GM12874 (cell line): Measurements from ENCODE around the gene RAB3C.

Source experiments
- CTCF ChIP-seq: IDR thresholded peaks from 2 replicates; pipeline ENCODE4 v1.5.1; 2011; ENCODE audit warnings: low read depth, mild to moderate bottlenecking, control low read depth, low read length, moderate library complexity; ENCODE audit not compliant: insufficient read depth

Gene RAB3C, protein sequence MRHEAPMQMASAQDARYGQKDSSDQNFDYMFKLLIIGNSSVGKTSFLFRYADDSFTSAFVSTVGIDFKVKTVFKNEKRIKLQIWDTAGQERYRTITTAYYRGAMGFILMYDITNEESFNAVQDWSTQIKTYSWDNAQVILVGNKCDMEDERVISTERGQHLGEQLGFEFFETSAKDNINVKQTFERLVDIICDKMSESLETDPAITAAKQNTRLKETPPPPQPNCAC

GRCh38 chr5:58582803-58583491, at the start of gene RAB3C:
RAB3C (plus strand) TSS chr5:58583075; CDS start chr5:58583209, 134 bp downstream.
- no peak for TF ChIP-seq CTCF

- no peak for TF ChIP-seq CTCF
These were observed 40.2 kb upstream of the RAB3C start for GRCh38 chr5:58542709-58543108.

GRCh38 chr5:58543723-58544122, 39.2 kb upstream of the RAB3C start:
- no peak for TF ChIP-seq CTCF

- TF ChIP-seq CTCF = no peak
These were observed 38.7 kb upstream of the RAB3C start for GRCh38 chr5:58544195-58544594.

DNA sequence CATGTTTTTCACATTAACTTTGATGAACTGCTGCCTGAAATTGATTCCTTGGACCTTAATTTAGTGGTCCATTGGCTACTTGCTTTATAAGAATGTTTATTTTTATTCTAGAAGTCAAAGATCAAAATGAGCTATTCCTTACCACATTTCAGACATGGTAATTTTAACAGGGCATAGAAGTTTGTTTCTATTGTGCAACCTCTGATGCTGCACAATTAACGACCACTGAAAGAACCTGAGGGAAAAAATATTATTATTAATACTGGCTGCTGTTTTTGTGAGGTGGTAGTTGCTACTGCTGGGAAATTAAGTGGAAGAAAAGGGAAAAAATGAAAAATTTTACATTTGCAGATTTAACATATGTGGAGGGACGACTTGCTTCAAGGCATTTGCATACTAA, 37.9 kb upstream of the RAB3C start:
- no peak for TF ChIP-seq CTCF

DNA sequence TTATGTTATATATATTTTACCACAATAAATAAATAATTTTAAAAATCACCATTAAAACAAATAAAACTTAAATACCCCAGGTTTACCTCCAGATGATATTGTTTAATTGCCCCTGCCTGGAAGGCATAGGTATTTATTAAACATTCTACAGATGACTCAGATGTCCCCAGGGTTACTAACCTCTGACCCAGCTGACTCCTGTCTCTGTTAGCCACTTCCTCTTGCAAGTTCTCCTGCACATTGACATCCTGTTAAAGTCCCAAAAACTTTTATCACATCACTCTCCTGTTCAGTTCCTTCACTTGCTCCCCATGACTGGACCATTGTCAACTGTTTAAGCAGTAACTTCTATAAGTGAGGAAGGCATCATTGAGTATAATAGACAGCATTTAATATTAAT, 37.0 kb upstream of the RAB3C start:
- no peak for TF ChIP-seq CTCF

GRCh38 chr5:58548068-58548467, 34.8 kb upstream of the RAB3C start:
- TF ChIP-seq CTCF = no peak
